Activated CD8-positive, alpha-beta T cell treated with anti-CD3 and anti-CD28 coated beads for 36 hours (primary cell): ENCODE measurements around the gene ETNK2. TPM values are rescaled to one million over a fixed set of nuclear protein-coding genes. Genes with fewer than 3 reads are reported as not detected.

Source experiments
- ATAC-seq: fragments of 200-7000 bp; cut with Tn5 transposase; one replicate; pipeline ENCODE4 v1.10.0; 2021; ENCODE audit warnings: mild to moderate bottlenecking, moderate library complexity
- CTCF ChIA-PET: fragments of 350-600 bp; sonication (Branson Sonifier 250); formaldehyde crosslinking; loops from one replicate; lab custom pipeline; 2021; ENCODE audit warnings: antibody characterized with exemption; lab: Charles Lee
- POLR2A ChIA-PET: fragments of 350-600 bp; sonication (Branson Sonifier 250); formaldehyde crosslinking; loops from one replicate; lab custom pipeline; 2021; ENCODE audit warnings: antibody characterized with exemption; lab: Charles Lee
- DNase-seq: peaks from one replicate; pipeline ENCODE4 v3.0.0-alpha.2; 2020
- H3K27ac Mint-ChIP-seq: one replicate; pipeline ENCODE4 v1.8.0; 2021; ENCODE audit warnings: mild to moderate bottlenecking, mixed read lengths
- H3K27me3 Mint-ChIP-seq: one replicate; pipeline ENCODE4 v1.8.0; 2021; ENCODE audit warnings: mixed read lengths
- H3K36me3 Mint-ChIP-seq: one replicate; pipeline ENCODE4 v1.8.0; 2021; ENCODE audit warnings: low read depth, mixed read lengths
- H3K4me1 Mint-ChIP-seq: one replicate; pipeline ENCODE4 v1.8.0; 2021; ENCODE audit warnings: low read depth, mixed read lengths
- H3K4me3 Mint-ChIP-seq: one replicate; pipeline ENCODE4 v1.8.0; 2021; ENCODE audit warnings: mild to moderate bottlenecking, moderate library complexity, mixed read lengths
- H3K9me3 Mint-ChIP-seq: one replicate; pipeline ENCODE4 v1.8.0; 2021; ENCODE audit warnings: mixed read lengths
- CTCF ChIP-seq: fragments of 200-600 bp; IDR thresholded peaks from one replicate; pipeline ENCODE4 v1.8.0; 2022; ENCODE audit warnings: antibody characterized with exemption, mild to moderate bottlenecking
- intact Hi-C: fragments of 100-400 bp; cut with micrococcal nuclease; formaldehyde crosslinking; loops from one replicate; pipeline ENCODE4 v1.10.0; 2022
- total RNA-seq, 2 experiments: library from RNA; stranded (reverse); gene quantifications; one replicate each; pipeline ENCODE4 v1.2.3, GENCODE V29; 2021

The ETNK2 gene
- total RNA-seq, 2 experiments from 2014 or later = 1.3 to 1.4 TPM

- intact Hi-C loops = no loop called here
- CTCF ChIA-PET = no interaction called here
- Mint-ChIP-seq H3K27ac (no peak overlapping the region), H3K27me3 (no peaks in the 10 kb centered on the region), H3K36me3 (no peaks in the 10 kb centered on the region), H3K9me3 (no peaks in the 10 kb centered on the region), H3K4me1 (no peaks in the 10 kb centered on the region), H3K4me3 (no peak overlapping the region)
- POLR2A ChIA-PET = no interaction called here
- TF ChIP-seq CTCF = no peak
- DNase-seq (no peak), ATAC-seq (no peak)
These were observed 64.5 kb downstream of the ETNK2 start for GRCh38 chr1:204087181-204087892.

GRCh38 chr1:204085876-204086275, 66.0 kb downstream of the ETNK2 start:
- no peak for DNase-seq
- H3K36me3 Mint-ChIP-seq = no peaks in the 10 kb centered on the region
- intact Hi-C loops = no loop called here
- no peak overlapping the region for H3K27ac Mint-ChIP-seq
- TF ChIP-seq CTCF = no peak
- H3K4me1 Mint-ChIP-seq = no peaks in the 10 kb centered on the region
- CTCF ChIA-PET = interaction anchor here (1.2 kb wide), 1 partner anchor 42 kb away, joined by 3 read pairs; no protein-coding TSS in a partner anchor
- POLR2A ChIA-PET = no interaction called here
- H3K4me3 Mint-ChIP-seq = no peak overlapping the region
- H3K9me3 Mint-ChIP-seq = no peaks in the 10 kb centered on the region
- no peak for ATAC-seq
- no peaks in the 10 kb centered on the region for H3K27me3 Mint-ChIP-seq

- Mint-ChIP-seq H3K36me3 (no peaks in the 10 kb centered on the region), H3K9me3 (no peaks in the 10 kb centered on the region), H3K27ac (no peak overlapping the region), H3K27me3 (peaks cover 2% of the 10 kb centered on the region), H3K4me1 (no peaks in the 10 kb centered on the region), H3K4me3 (no peak overlapping the region)
- TF ChIP-seq CTCF = no peak
- DNase-seq (no peak), ATAC-seq (no peak)
- intact Hi-C loops = no loop called here
- ChIA-PET POLR2A (no interaction called here), CTCF (no interaction called here)
These were observed 67.5 kb downstream of the ETNK2 start for GRCh38 chr1:204084247-204084772.

- TF ChIP-seq CTCF = no peak
- Mint-ChIP-seq H3K27ac (no peak overlapping the region), H3K27me3 (peaks cover 5% of the 10 kb centered on the region), H3K36me3 (no peaks in the 10 kb centered on the region), H3K4me3 (no peak overlapping the region), H3K4me1 (no peaks in the 10 kb centered on the region), H3K9me3 (no peaks in the 10 kb centered on the region)
- CTCF ChIA-PET = no interaction called here
- POLR2A ChIA-PET = no interaction called here
- no peak for ATAC-seq
- DNase-seq = no peak
- intact Hi-C loops = no loop called here
These were observed 68.4 kb downstream of the ETNK2 start for GRCh38 chr1:204083491-204083890.

- Mint-ChIP-seq H3K36me3 (no peaks in the 10 kb centered on the region), H3K27ac (no peak overlapping the region), H3K4me1 (no peaks in the 10 kb centered on the region), H3K27me3 (peaks cover 18% of the 10 kb centered on the region), H3K4me3 (no peak overlapping the region), H3K9me3 (no peaks in the 10 kb centered on the region)
- no peak for DNase-seq
- CTCF ChIA-PET = no interaction called here
- no peak for ATAC-seq
- POLR2A ChIA-PET = no interaction called here
- intact Hi-C loops = no loop called here
- no peak for TF ChIP-seq CTCF
These were observed 69.9 kb downstream of the ETNK2 start for GRCh38 chr1:204081791-204082513.
